ENCODE data around the gene SND1. TPM values are rescaled to one million over a fixed set of nuclear protein-coding genes. Genes with fewer than 3 reads are reported as not detected.

The SND1 gene
- total RNA-seq, 1 experiment from 2014 or later: 218 TPM

GRCh38 chr7:127799535-127800305 lies 147.7 kb downstream of the SND1 start:
- Histone ChIP-seq H3K4ac (ENCODE audit: low read depth, low read length) (no peak overlapping the region), H3K79me1 (ENCODE audit: insufficient read depth, low read depth, low read length, poor library complexity, severe bottlenecking) (peaks cover 8% of the 10 kb centered on the region), H3K4me1 (ENCODE audit: insufficient read depth, low read length) (peaks cover 5% of the 10 kb centered on the region; the same call in 1 of the 2 replicates), H4K8ac (replicated peaks; ENCODE audit: insufficient read length, low read depth, low read length) (no peak overlapping the region), H2AFZ (ENCODE audit: low read length) (no peak overlapping the region), H3K9ac (ENCODE audit: extremely low read depth, insufficient read length, low read length) (no peak overlapping the region), H2BK15ac (ENCODE audit: low read depth, low read length) (no peak overlapping the region), H2BK5ac (ENCODE audit: insufficient read length, low read length) (no peak overlapping the region), H4K91ac (ENCODE audit: insufficient read length, low read depth, low read length) (no peak overlapping the region), H3K4me2 (ENCODE audit: insufficient read depth, insufficient read length, low read length) (no peak overlapping the region), H3K79me2 (ENCODE audit: insufficient read depth, low read length) (peaks cover 1% of the 10 kb centered on the region; the same call in 1 of the 2 replicates), H4K20me1 (ENCODE audit: control insufficient read depth, insufficient read depth, insufficient read length) (no peaks in the 10 kb centered on the region), H2BK120ac (ENCODE audit: low read depth, low read length, poor library complexity, severe bottlenecking) (no peak overlapping the region), H3K9me3 (ENCODE audit: control insufficient read depth, low read depth, low read length) (no peaks in the 10 kb centered on the region), H3K14ac (ENCODE audit: insufficient read depth, low read length) (no peak overlapping the region), H3K27me3 (ENCODE audit: insufficient read depth, low read length) (no peaks in the 10 kb centered on the region), H3K27ac (ENCODE audit: insufficient read length, low read depth, low read length) (no peak overlapping the region), H3K56ac (ENCODE audit: insufficient read length, low read depth, low read length) (no peak overlapping the region), H3K23ac (ENCODE audit: insufficient read length, low read depth, low read length) (no peak overlapping the region), H2BK12ac (ENCODE audit: insufficient read length, low read depth, low read length) (no peak overlapping the region), H3K18ac (ENCODE audit: insufficient read length, low read depth, low read length) (no peak overlapping the region), H4K5ac (ENCODE audit: insufficient read length, low read depth, low read length) (no peak overlapping the region), H3K23me2 (ENCODE audit: insufficient read length, low read depth, low read length, poor library complexity, severe bottlenecking) (no peaks in the 10 kb centered on the region), H2AK5ac (ENCODE audit: insufficient read length, low read length) (no peak overlapping the region), H2BK20ac (ENCODE audit: low read depth, low read length, poor library complexity, severe bottlenecking) (no peak overlapping the region), H3T11ph (ENCODE audit: low read length) (no peak overlapping the region)
- WGBS (ENCODE audit: extremely low coverage, insufficient read length, low lambda C conversion rate): no CpG with 5 or more reads among the region's 4 CpGs
- no peak overlapping the region for H3K4me3 Mint-ChIP-seq
- TF ChIP-seq CTCF (conservative IDR thresholded peaks at IDR 0.05): no peak
- H3K27ac Mint-ChIP-seq: no peak overlapping the region
- DNase-seq: no peak
- no peaks in the 10 kb centered on the region for H3K36me3 Mint-ChIP-seq (ENCODE audit: insufficient read depth in 1 of 3, low read depth in 3 of 3)
- peaks cover 26 to 30% of the 10 kb centered on the region in 2 experiments for H3K4me1 Mint-ChIP-seq
- no peaks in the 10 kb centered on the region for H3K27me3 Mint-ChIP-seq (ENCODE audit: low read depth)
- H3K9me3 Mint-ChIP-seq: no peaks in the 10 kb centered on the region

Measured in H9 (cell line).